AG09309 (cell line): ENCODE measurements around the gene APEX1.
"Not testable (repeated sequence)": the region's sequence is repeated elsewhere in the genome, so short reads cannot be mapped to it uniquely, and the experiment has no call there.

Experiments
- DNase-seq: peaks from one replicate; pipeline ENCODE4 v3.0.0-alpha.2; 2010; ENCODE audit warnings: low read depth
- H3K4me3 ChIP-seq: 2 replicates; pipeline ENCODE4 v1.5.1; 2011; ENCODE audit warnings: mild to moderate bottlenecking, low read depth, low read length, moderate library complexity; ENCODE audit not compliant: control insufficient read depth
- CTCF ChIP-seq: IDR thresholded peaks from 2 replicates; pipeline ENCODE4 v1.5.1; 2011; ENCODE audit warnings: mild to moderate bottlenecking, low read depth, low read length, inconsistent platforms; ENCODE audit not compliant: insufficient read depth, control insufficient read depth; ENCODE audit errors: missing control alignments

The APEX1 gene

GRCh38 chr14:20435582-20436362, 19.3 kb upstream of the APEX1 start, which contains the start of gene KLHL33:
TSS of gene KLHL33 (minus strand) at chr14:20436166. CDS start at chr14:20435811, 355 bp downstream.
- no peak for TF ChIP-seq CTCF
- no peak within 1 kb of the TSS for H3K4me3 ChIP-seq
- DNase-seq: no peak

GRCh38 chr14:20436363-20436755, 18.7 kb upstream of the APEX1 start:
- DNase-seq: peak; percentile 59
- TF ChIP-seq CTCF: no peak
- no peak overlapping the region for H3K4me3 ChIP-seq

- TF ChIP-seq CTCF: no peak
- no peak overlapping the region for H3K4me3 ChIP-seq
- DNase-seq: no peak
Observed at GRCh38 chr14:20438664-20439063, 16.4 kb upstream of the APEX1 start.

GRCh38 chr14:20440465-20440864, 14.6 kb upstream of the APEX1 start:
- no peak for DNase-seq
- H3K4me3 ChIP-seq: no peak overlapping the region
- TF ChIP-seq CTCF: no peak

- H3K4me3 ChIP-seq: no peak overlapping the region
- no peak for DNase-seq
- no peak for TF ChIP-seq CTCF
Observed at GRCh38 chr14:20440882-20441281, 14.1 kb upstream of the APEX1 start.

GRCh38 chr14:20441461-20441860, 13.6 kb upstream of the APEX1 start:
- no peak for TF ChIP-seq CTCF
- no peak overlapping the region for H3K4me3 ChIP-seq
- DNase-seq: no peak

- not testable (repeated sequence) for H3K4me3 ChIP-seq, DNase-seq
Observed at GRCh38 chr14:20443650-20444049, 11.4 kb upstream of the APEX1 start.
